Stimulated activated CD8-positive, alpha-beta memory T cell treated with anti-CD3 and anti-CD28 coated beads, Interleukin-2, amount 100 ng/mL, for 48 hours (primary cell): ENCODE data around the gene GLOD4.
A peak's percentile ranks its signal among the peaks of the same experiment; 100 is the strongest.
"Not testable (repeated sequence)": the region's sequence is repeated elsewhere in the genome, so short reads cannot be mapped to it uniquely, and the experiment has no call there.

Experiments
- DNase-seq, 2 donors: peaks; one replicate each; pipeline ENCODE4 v3.0.0-alpha.2; 2020; ENCODE audit warnings: low read depth in 2 of 2

GLOD4 gene

GRCh38 chr17:781805-782731 lies at the start of gene GLOD4, which contains the start of gene MRM3:
Gene GLOD4, minus strand, starts transcription at chr17:782280. Its CDS starts 25 bp downstream, at chr17:782255.
Gene MRM3, plus strand, starts transcription at chr17:782353. Its CDS starts 26 bp downstream, at chr17:782379.
- peak; percentile 90 to 92 for DNase-seq

GRCh38 chr17:830950-831349 lies 48.9 kb upstream of the GLOD4 start:
- no peak for DNase-seq

GRCh38 chr17:830381-830780 lies 48.3 kb upstream of the GLOD4 start:
- DNase-seq: no peak

- DNase-seq: not testable (repeated sequence)
Observed at GRCh38 chr17:829614-830013, 47.5 kb upstream of the GLOD4 start.

DNA sequence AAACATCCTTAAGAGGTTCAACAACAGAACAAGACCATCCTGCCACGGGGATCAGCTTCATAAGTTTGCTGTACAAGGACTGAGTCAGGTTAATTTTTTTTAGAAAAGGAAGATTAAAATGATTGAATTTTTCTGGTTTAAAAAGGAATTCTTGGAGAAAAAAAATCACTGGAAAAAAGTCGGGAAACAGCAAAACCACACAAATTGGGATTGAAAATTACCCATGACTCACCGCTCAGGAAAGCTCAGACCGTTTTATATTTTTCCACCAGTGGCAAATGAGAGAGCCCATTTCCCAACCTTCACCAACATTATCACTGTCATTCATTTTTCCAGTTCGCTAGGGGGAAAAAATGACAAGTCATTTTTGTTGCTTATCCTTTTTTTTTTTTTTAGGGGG lies 46.7 kb upstream of the GLOD4 start:
- no peak for DNase-seq

DNA sequence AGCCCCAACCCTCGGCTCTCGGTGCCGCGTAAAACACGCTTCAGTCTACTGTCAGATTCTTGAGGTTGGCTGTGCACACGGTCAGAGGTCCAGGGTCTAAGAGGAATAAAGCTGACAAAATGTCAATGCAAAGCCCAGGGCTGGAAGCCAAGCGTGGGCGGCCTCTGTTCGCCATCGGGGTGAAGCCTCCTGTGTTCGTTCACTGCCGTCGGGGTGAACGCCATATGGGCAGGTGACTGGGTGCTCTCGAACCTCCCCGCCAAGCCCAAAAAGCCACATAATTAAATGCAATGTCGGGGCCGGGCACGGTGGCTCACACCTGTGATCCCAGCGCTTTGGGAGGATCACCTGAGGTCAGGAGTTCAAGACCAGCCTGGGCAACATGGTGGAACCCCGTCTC lies 44.7 kb upstream of the GLOD4 start:
- no peak for DNase-seq

- DNase-seq: no peak
Observed at GRCh38 chr17:825216-825615, 43.1 kb upstream of the GLOD4 start.

GRCh38 chr17:824378-824777 lies 42.3 kb upstream of the GLOD4 start:
- no peak for DNase-seq

GRCh38 chr17:823501-823902 lies 41.4 kb upstream of the GLOD4 start:
- DNase-seq: no peak

DNA sequence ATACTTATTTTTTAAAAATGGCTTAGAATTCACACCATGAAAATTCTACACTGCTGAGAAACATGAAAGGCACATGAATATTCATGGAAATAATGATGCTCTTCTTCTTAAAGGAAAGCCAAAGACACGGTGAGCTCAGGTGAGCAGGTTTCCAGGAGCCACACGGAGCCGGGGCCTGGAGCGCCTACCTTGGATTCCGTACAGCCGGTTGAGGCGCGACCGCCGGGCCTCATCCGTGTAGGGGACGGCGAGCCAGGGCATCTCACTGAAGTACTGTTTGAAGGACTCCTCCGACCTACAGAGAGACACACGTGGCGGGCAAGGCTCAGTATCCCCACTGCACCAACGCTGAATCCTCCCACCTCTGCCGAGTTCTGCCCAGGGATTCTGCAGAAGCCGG lies 37.2 kb upstream of the GLOD4 start:
- no peak for DNase-seq

DNA sequence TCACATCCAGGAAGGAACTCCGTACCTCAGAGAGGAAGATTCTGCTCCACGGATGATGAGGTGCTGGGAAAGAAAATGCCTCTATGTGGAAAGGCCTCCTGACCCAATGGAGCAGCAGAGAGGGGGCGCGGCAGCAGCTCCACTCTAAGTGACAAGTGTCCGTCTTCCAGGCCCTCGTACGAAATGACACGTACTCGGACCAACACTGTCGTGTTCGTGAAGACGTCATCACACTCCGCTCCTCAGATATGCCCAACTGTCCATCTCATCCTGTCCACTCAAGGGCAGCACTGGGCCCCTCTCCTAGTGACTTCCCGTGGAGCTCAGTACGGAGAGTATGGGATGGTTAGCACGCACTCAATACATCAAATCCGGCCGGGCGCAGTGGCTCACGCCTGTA lies 32.3 kb upstream of the GLOD4 start:
- no peak for DNase-seq

DNA sequence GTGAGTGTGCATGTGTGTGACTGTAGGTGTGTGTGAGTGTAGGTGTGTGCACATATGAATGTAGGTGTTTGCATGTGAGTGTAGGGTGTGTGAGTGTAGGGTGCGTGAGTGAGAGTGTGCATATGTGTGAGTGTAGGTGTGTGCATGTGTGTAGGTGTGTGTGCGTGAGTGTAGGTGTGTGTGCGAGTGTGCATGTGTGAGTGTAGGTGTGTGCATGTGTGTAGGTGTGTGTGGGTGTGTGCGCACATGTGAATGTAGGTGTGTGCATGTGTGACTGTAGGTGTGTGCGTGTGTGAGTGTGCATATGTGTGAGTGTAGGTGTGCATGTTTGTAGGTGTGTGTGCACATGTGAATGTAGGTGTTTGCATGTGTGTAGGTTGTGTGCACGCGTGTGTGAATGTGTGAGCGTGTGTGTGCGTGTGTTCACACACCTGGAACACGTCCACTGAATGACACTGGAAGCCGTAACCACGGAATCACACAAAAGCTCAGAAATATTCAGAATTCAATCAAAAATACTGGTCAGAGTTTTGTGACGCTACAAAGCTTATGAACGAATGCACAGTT lies 30.6 kb upstream of the GLOD4 start:
- DNase-seq: no peak

DNA sequence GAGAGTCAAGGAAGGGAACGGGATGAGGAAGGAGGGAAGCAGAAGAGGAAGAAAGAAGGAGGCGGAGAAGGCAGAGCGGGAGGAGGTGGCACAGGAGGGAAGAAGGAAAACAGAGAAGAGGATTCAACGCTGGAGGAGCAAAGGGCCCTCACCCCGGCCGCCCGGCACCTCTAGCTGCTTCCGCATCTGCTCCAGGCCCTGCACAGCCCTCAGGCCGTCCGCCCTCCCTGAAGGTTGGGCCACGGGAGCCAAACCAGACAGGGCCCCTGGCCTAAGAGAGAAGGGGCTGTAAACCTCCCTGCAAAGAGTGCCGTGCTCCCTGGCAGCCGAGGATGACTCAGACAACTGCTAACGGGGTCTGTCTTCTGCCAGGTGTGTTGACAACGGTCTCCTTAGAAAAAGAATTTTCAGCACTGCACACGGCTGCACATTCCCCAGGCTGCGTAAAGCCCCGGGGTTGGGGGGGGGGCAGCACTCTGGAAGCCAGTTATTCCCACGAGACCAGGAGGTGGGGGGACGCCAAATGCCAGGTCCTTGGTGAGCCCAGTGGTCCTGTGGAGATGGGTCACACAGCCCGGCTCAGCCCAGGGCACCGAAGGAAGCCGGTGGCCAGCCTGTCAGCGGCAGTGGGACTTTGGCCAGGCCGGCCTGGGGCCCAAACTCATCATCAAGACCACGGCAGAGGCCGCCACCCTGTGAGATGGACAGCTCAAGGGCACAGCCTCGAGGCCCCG lies 29.1 kb upstream of the GLOD4 start:
- DNase-seq: no peak

DNA sequence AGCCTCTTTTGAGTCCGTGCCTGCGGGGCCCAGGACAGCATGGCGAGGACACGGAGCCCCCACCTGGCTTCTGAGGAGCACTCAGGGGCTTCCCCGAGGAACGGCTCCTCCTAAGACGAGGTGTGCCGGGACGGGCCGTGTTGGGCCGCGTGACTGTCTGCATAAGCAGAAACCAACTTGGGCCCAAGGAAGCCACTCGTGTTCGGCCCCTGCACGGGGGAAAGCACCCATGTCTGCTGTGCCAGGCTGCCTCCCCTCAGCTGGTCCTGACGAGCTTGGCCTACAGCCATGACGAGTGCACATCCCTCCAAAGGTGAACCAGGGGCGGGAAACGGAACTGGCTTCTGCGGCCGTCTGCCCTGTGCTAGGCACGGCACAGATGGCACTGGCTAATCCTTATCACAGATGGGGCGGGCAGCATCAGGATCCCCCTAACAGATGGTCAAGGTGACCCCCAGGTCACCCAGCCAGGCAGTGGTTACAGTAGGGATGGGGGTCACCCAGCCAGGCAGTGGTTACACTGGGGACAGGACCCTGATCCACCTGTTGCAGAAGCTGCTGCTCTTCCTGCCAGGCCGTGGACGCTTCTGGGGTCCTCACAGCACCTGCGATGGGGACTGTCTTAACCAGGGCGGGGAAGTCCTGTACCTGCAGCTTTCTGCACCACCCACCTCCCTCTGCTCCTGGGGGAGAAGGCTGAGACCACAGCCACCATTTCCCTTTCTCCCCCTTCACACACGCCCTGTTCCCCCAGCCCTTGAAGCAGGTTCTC lies 25.6 kb upstream of the GLOD4 start:
- DNase-seq: no peak

DNA sequence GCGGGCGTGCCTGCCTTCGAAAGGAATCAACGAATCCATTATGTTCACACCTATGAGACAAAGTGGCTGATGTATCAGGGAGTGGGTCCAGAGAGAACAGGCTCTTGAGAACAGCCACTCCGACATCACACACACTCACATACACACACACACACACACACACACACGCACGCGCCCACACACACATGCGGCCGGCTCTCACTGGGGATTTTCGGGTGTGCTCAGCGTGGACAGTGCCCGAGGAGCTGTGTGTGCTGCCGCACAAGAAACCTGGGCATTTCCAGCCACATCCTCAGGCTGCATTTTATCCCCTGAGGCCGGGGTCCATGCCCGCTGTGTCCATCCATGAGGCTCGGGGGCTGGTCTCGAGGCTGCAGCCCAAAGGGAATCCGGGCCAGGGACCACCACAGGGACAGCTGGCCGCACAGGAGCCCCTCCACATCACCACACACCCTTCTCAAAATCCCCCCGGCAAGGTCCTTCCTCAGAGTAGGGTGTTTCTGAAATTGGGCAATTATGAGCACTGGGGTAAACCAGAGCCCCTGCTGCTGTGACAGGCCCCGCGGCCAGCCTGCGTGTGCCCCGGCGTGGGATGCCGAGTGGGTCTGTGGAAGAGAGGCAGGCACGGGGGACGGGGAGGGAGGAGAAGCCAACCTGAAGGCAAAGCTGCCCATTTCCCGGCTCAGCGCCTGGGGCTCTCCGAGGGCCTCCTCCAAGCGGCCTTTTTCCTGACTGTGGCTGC lies 24.9 kb upstream of the GLOD4 start:
- DNase-seq: no peak

DNA sequence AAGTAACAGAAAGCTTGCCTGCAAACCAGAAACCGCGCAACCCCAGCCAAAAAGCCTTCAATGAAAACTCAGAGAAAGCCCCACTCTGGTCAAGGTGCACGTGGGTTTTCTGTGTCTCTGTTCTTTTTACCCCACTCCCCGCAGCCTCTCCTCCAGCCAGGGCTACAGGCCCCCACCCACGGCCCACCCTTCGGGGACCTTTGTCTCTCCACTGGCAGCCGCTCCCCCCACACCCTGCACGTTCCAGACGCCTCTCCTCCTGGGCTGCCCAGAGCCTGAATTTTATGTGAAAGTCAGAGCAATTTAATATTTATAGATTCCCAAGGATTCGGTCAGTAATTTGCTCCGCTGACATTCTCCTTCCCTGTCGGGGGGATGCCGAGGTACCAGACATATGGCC lies 24.3 kb upstream of the GLOD4 start:
- DNase-seq: no peak

GRCh38 chr17:805886-806285 lies 23.8 kb upstream of the GLOD4 start:
- DNase-seq: not testable (repeated sequence)

GRCh38 chr17:804541-805435 lies 22.7 kb upstream of the GLOD4 start:
- DNase-seq: no peak

GRCh38 chr17:802901-803881 lies 21.1 kb upstream of the GLOD4 start:
- no peak for DNase-seq
